Measurements from ENCODE around the gene LRRC40. TPM values are rescaled to one million over a fixed set of nuclear protein-coding genes. Genes with fewer than 3 reads are reported as not detected.

Gene LRRC40
- polyA plus RNA-seq, 3 donors: 4.3 to 6.3 (median 5.0) TPM

GRCh38 chr1:70204139-70204538 is 1.2 kb downstream of the LRRC40 start:
- intact Hi-C loops (cut with micrococcal nuclease): loop anchor here in 1 of 2 donors (10.0 kb wide), 2 partner anchors 151 to 881 kb away; partner anchors contain the start of genes ANKRD13C and ZRANB2
- no peak overlapping the region for H3K4me3 Mint-ChIP-seq
- no peak overlapping the region for H3K9ac ChIP-seq (ENCODE audit: insufficient read depth, low read length, poor library complexity, severe bottlenecking)
- H3K4me2 ChIP-seq (replicated peaks; ENCODE audit: extremely low read depth, low read length, poor library complexity, severe bottlenecking): peak overlapping the region; percentile 92
- TF ChIP-seq CTCF (IDR thresholded peaks at IDR 0.05): no peak
- peaks cover 99% of the 10 kb centered on the region for H3K79me2 ChIP-seq (ENCODE audit: insufficient read depth, low read length)
- no peak for DNase-seq
- no peaks in the 10 kb centered on the region for H3K27me3 ChIP-seq (ENCODE audit: control insufficient read depth in 2 of 2, insufficient read depth in 2 of 2, low read length in 2 of 2)
- no peaks in the 10 kb centered on the region for H3K9me3 ChIP-seq (replicated peaks in 1 of 2; ENCODE audit: control insufficient read depth in 1 of 2, insufficient read depth in 1 of 2, low read length in 2 of 2)
- WGBS (ENCODE audit: insufficient coverage): no CpG with 5 or more reads among the region's 1 CpG
- peak overlapping the region; percentile 91 for H2AFZ ChIP-seq (ENCODE audit: insufficient read depth, low read depth, low read length, poor library complexity, severe bottlenecking)
- H3K4me3 ChIP-seq (replicated peaks in 1 of 3; ENCODE audit: low read depth in 2 of 3, low read length in 3 of 3): peak overlapping the region in 1 of 3 experiments; percentile 92
- peaks cover 14 to 17% of the 10 kb centered on the region in 2 donors for H3K36me3 Mint-ChIP-seq
- H4K20me1 ChIP-seq (ENCODE audit: insufficient read depth, low read length): peaks cover 5% of the 10 kb centered on the region
- peaks cover 0 to 2% (median 0%) of the 10 kb centered on the region in 3 donors for H3K27me3 Mint-ChIP-seq (ENCODE audit: low read depth in 3 of 3)
- H3K27ac ChIP-seq (ENCODE audit: low read depth in 1 of 2, low read length in 2 of 2): no peak overlapping the region
- peaks cover 0 to 3% (median 0%) of the 10 kb centered on the region in 7 donors for H3K9me3 Mint-ChIP-seq
- peaks cover 15 to 34% of the 10 kb centered on the region in 2 donors for H3K4me1 ChIP-seq (ENCODE audit: control insufficient read depth in 1 of 2, insufficient read depth in 2 of 2, low read length in 2 of 2)
- H3K36me3 ChIP-seq (replicated peaks in 1 of 2; ENCODE audit: control insufficient read depth in 1 of 2, insufficient read depth in 2 of 2, low read length in 2 of 2): peaks cover 0 to 19% of the 10 kb centered on the region in 2 donors
- peaks cover 43% of the 10 kb centered on the region for H3K4me1 Mint-ChIP-seq
- H3K27ac Mint-ChIP-seq: no peak overlapping the region

GRCh38 chr1:70202173-70202758 is 3.1 kb downstream of the LRRC40 start:
- Histone ChIP-seq H3K9me3 (replicated peaks in 1 of 2; ENCODE audit: control insufficient read depth in 1 of 2, insufficient read depth in 1 of 2, low read length in 2 of 2) (no peaks in the 10 kb centered on the region), H4K20me1 (ENCODE audit: insufficient read depth, low read length) (peaks cover 5% of the 10 kb centered on the region), H3K4me3 (replicated peaks in 1 of 3; ENCODE audit: low read depth in 2 of 3, low read length in 3 of 3) (no peak overlapping the region), H3K27ac (ENCODE audit: low read depth in 1 of 2, low read length in 2 of 2) (no peak overlapping the region), H3K4me2 (replicated peaks; ENCODE audit: extremely low read depth, low read length, poor library complexity, severe bottlenecking) (no peak overlapping the region), H3K36me3 (replicated peaks in 1 of 2; ENCODE audit: control insufficient read depth in 1 of 2, insufficient read depth in 2 of 2, low read length in 2 of 2) (peaks cover 0 to under 1% of the 10 kb centered on the region in 2 donors), H3K79me2 (ENCODE audit: insufficient read depth, low read length) (peaks cover 99% of the 10 kb centered on the region), H3K9ac (ENCODE audit: insufficient read depth, low read length, poor library complexity, severe bottlenecking) (no peak overlapping the region), H3K4me1 (ENCODE audit: control insufficient read depth in 1 of 2, insufficient read depth in 2 of 2, low read length in 2 of 2) (peaks cover 15 to 27% of the 10 kb centered on the region in 2 donors), H2AFZ (ENCODE audit: insufficient read depth, low read depth, low read length, poor library complexity, severe bottlenecking) (no peak overlapping the region), H3K27me3 (ENCODE audit: control insufficient read depth in 2 of 2, insufficient read depth in 2 of 2, low read length in 2 of 2) (no peaks in the 10 kb centered on the region)
- peaks cover 0 to 3% (median 0%) of the 10 kb centered on the region in 7 donors for H3K9me3 Mint-ChIP-seq
- TF ChIP-seq CTCF (IDR thresholded peaks at IDR 0.05): no peak
- intact Hi-C loops (cut with micrococcal nuclease): loop anchor here in 1 of 2 donors (10.0 kb wide), 2 partner anchors 153 to 883 kb away; partner anchors contain the start of genes ANKRD13C and ZRANB2
- peaks cover 35% of the 10 kb centered on the region for H3K4me1 Mint-ChIP-seq
- H3K27ac Mint-ChIP-seq: peak overlapping the region in 2 of 7 donors; percentile 0 to 40
- no peak overlapping the region for H3K4me3 Mint-ChIP-seq
- H3K27me3 Mint-ChIP-seq (ENCODE audit: low read depth in 3 of 3): peaks cover 0 to 2% (median 0%) of the 10 kb centered on the region in 3 donors
- WGBS (ENCODE audit: insufficient coverage): 78% methylated on average over 1 of the region's 2 CpGs
- H3K36me3 Mint-ChIP-seq: peaks cover 3 to 4% of the 10 kb centered on the region in 2 donors
- DNase-seq: no peak
